ENCODE results near the gene THADA.

Gene THADA

DNA sequence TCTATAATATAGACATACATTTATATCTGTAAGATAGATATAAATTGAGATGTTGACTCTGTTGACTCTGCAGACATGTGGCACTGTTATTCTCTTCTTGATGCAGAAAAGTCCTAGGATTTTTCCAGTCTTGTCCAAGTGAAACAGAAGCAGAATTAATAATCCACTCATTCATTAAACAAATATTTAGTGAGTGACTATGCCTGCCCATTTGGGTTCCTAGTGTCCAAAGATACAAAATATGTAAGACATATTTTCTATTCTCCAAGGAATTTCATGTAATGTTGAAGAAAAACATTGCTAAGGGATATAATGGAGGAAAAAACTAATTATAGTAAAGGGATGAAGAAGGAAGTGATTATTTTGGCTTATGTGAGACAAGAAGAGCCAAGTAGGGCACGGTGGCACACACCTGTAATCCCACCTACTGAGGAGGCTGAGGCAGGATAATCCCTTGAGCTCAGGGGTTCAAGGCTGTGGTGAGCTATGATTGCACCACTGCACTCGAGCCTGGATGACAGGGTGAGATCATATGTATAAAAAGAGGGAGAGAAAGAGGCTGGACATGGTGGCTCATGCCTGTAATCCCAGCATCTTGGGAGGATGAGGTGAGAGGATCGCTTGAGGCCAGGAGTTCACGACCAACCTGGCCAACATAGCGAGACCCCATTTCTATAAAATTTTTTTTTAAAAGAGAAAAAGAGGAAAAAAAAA is 21.3 kb upstream of the THADA start:
- Histone ChIP-seq H3K9me2 (ENCODE audit: low read depth, low read length) (no peaks in the 10 kb centered on the region), H3K4me1 (ENCODE audit: insufficient read depth, low read length, severe bottlenecking) (no peaks in the 10 kb centered on the region), H3K27me3 (ENCODE audit: insufficient read depth, low read length) (no peaks in the 10 kb centered on the region), H3K36me3 (ENCODE audit: insufficient read depth, low read length) (no peaks in the 10 kb centered on the region), H3K9ac (ENCODE audit: low read length) (no peak overlapping the region), H3K4me2 (ENCODE audit: low read length) (no peak overlapping the region), H4K20me1 (ENCODE audit: insufficient read depth, low read length) (no peaks in the 10 kb centered on the region), H3K79me2 (ENCODE audit: insufficient read depth, low read length) (no peaks in the 10 kb centered on the region), H3K9me3 (ENCODE audit: low read length) (no peaks in the 10 kb centered on the region), H3K4me3 (ENCODE audit: low read depth, low read length, poor library complexity, severe bottlenecking) (no peak overlapping the region), H3F3A (ENCODE audit: insufficient read depth, low read length) (no peaks in the 10 kb centered on the region), H3K27ac (ENCODE audit: low read depth, low read length, poor library complexity, severe bottlenecking) (no peak overlapping the region), H2AFZ (ENCODE audit: low read length) (no peak overlapping the region)
- TF ChIP-seq EZH2 (IDR thresholded peaks at IDR 0.05; ENCODE audit: borderline replicate concordance, low read length): no peak
- TF ChIP-seq, protein P1, sequence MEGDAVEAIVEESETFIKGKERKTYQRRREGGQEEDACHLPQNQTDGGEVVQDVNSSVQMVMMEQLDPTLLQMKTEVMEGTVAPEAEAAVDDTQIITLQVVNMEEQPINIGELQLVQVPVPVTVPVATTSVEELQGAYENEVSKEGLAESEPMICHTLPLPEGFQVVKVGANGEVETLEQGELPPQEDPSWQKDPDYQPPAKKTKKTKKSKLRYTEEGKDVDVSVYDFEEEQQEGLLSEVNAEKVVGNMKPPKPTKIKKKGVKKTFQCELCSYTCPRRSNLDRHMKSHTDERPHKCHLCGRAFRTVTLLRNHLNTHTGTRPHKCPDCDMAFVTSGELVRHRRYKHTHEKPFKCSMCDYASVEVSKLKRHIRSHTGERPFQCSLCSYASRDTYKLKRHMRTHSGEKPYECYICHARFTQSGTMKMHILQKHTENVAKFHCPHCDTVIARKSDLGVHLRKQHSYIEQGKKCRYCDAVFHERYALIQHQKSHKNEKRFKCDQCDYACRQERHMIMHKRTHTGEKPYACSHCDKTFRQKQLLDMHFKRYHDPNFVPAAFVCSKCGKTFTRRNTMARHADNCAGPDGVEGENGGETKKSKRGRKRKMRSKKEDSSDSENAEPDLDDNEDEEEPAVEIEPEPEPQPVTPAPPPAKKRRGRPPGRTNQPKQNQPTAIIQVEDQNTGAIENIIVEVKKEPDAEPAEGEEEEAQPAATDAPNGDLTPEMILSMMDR (IDR thresholded peaks at IDR 0.05; ENCODE audit: low read length): no peak

GRCh38 chr2:43612944-43613343 is 17.1 kb upstream of the THADA start:
- Histone ChIP-seq H2AFZ (ENCODE audit: low read length) (no peak overlapping the region), H3K4me2 (ENCODE audit: low read length) (no peak overlapping the region)

GRCh38 chr2:43611987-43612894 is 16.4 kb upstream of the THADA start:
- H3K9me2 ChIP-seq (ENCODE audit: low read depth, low read length): no peaks in the 10 kb centered on the region
- no peaks in the 10 kb centered on the region for H3K79me2 ChIP-seq (ENCODE audit: insufficient read depth, low read length)
- H2AFZ ChIP-seq (ENCODE audit: low read length): no peak overlapping the region
- H4K20me1 ChIP-seq (ENCODE audit: insufficient read depth, low read length): no peaks in the 10 kb centered on the region
- H3K36me3 ChIP-seq (ENCODE audit: insufficient read depth, low read length): no peaks in the 10 kb centered on the region
- H3K4me1 ChIP-seq (ENCODE audit: insufficient read depth, low read length, severe bottlenecking): no peaks in the 10 kb centered on the region
- no peak overlapping the region for H3K4me2 ChIP-seq (ENCODE audit: low read length)
- no peak for TF ChIP-seq EZH2 (IDR thresholded peaks at IDR 0.05; ENCODE audit: borderline replicate concordance, low read length)
- TF ChIP-seq, protein P1 (IDR thresholded peaks at IDR 0.05; ENCODE audit: low read length): peak; percentile 87
- H3K27me3 ChIP-seq (ENCODE audit: insufficient read depth, low read length): no peaks in the 10 kb centered on the region
- no peaks in the 10 kb centered on the region for H3F3A ChIP-seq (ENCODE audit: insufficient read depth, low read length)
- no peaks in the 10 kb centered on the region for H3K9me3 ChIP-seq (ENCODE audit: low read length)
- H3K9ac ChIP-seq (ENCODE audit: low read length): no peak overlapping the region
- no peak overlapping the region for H3K4me3 ChIP-seq (ENCODE audit: low read depth, low read length, poor library complexity, severe bottlenecking)
- H3K27ac ChIP-seq (ENCODE audit: low read depth, low read length, poor library complexity, severe bottlenecking): no peak overlapping the region

More at GRCh38 chr2:43612944-43613343, 17.1 kb upstream of the THADA start:
- no peak overlapping the region for H3K27ac ChIP-seq (ENCODE audit: low read depth, low read length, poor library complexity, severe bottlenecking)
- H3K79me2 ChIP-seq (ENCODE audit: insufficient read depth, low read length): no peaks in the 10 kb centered on the region
- H3K9me3 ChIP-seq (ENCODE audit: low read length): no peaks in the 10 kb centered on the region
- no peaks in the 10 kb centered on the region for H3K4me1 ChIP-seq (ENCODE audit: insufficient read depth, low read length, severe bottlenecking)
- H3K9me2 ChIP-seq (ENCODE audit: low read depth, low read length): no peaks in the 10 kb centered on the region
- no peak overlapping the region for H3K4me3 ChIP-seq (ENCODE audit: low read depth, low read length, poor library complexity, severe bottlenecking)
- no peaks in the 10 kb centered on the region for H3F3A ChIP-seq (ENCODE audit: insufficient read depth, low read length)
- H3K36me3 ChIP-seq (ENCODE audit: insufficient read depth, low read length): no peaks in the 10 kb centered on the region
- no peak overlapping the region for H3K9ac ChIP-seq (ENCODE audit: low read length)
- H3K27me3 ChIP-seq (ENCODE audit: insufficient read depth, low read length): no peaks in the 10 kb centered on the region
- TF ChIP-seq, protein P1 (IDR thresholded peaks at IDR 0.05; ENCODE audit: low read length): no peak
- no peak for TF ChIP-seq EZH2 (IDR thresholded peaks at IDR 0.05; ENCODE audit: borderline replicate concordance, low read length)
- no peaks in the 10 kb centered on the region for H4K20me1 ChIP-seq (ENCODE audit: insufficient read depth, low read length)
